ENCODE results near the gene KDM2A. TPM values are rescaled to one million over a fixed set of nuclear protein-coding genes. Genes with fewer than 3 reads are reported as not detected.
A peak's percentile ranks its signal among the peaks of the same experiment; 100 is the strongest.

The KDM2A gene
- total RNA-seq, 3 donors from 2014 or later (not counting 1 experiment from before 2014, with no cell fraction given): 268 to 312 (median 283) TPM

DNA sequence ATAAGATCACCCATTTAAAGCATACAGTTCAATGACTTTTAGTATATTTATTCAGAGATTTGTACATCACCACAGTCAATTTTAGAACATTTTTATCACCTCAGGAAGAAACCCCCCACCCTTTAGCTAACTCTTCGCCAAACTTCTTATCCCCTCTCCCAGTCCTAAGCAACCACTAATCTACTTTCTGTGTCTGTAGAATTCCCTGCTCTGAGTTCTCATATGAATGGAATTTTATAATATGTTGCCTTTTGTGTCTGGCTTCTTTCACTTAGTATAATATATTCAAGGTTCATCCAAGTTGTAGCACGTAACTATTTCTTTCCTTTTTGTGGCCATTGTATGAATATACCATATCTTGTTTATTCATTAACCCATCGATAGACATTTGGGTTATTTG is 173.6 kb downstream of the KDM2A start:
- H3K4me1 ChIP-seq (ENCODE audit: control insufficient read depth, insufficient read depth, low read length): peaks cover 37% of the 10 kb centered on the region
- H3K4me3 ChIP-seq (ENCODE audit: low read length): no peak overlapping the region
- ATAC-seq (no peak), DNase-seq (no peak)
- peaks cover 37 to 40% of the 10 kb centered on the region in 2 donors for H3K4me1 Mint-ChIP-seq
- H3K4me3 Mint-ChIP-seq: peak overlapping the region; percentile 80
- no peaks in the 10 kb centered on the region for H3K27me3 ChIP-seq (ENCODE audit: control insufficient read depth, insufficient read depth, low read length)
- H3K27ac ChIP-seq (ENCODE audit: low read length): peak overlapping the region; percentile 14
- H3K9me3 ChIP-seq (ENCODE audit: control insufficient read depth, insufficient read depth, low read length): peaks cover 4% of the 10 kb centered on the region
- H3K27me3 Mint-ChIP-seq (ENCODE audit: low read depth in 2 of 2): no peaks in the 10 kb centered on the region
- peaks cover 2 to 3% of the 10 kb centered on the region in 2 donors for H3K9me3 Mint-ChIP-seq
- WGBS (ENCODE audit: insufficient coverage): 100% methylated on average over 1 of the region's 3 CpGs
- TF ChIP-seq, protein P1, sequence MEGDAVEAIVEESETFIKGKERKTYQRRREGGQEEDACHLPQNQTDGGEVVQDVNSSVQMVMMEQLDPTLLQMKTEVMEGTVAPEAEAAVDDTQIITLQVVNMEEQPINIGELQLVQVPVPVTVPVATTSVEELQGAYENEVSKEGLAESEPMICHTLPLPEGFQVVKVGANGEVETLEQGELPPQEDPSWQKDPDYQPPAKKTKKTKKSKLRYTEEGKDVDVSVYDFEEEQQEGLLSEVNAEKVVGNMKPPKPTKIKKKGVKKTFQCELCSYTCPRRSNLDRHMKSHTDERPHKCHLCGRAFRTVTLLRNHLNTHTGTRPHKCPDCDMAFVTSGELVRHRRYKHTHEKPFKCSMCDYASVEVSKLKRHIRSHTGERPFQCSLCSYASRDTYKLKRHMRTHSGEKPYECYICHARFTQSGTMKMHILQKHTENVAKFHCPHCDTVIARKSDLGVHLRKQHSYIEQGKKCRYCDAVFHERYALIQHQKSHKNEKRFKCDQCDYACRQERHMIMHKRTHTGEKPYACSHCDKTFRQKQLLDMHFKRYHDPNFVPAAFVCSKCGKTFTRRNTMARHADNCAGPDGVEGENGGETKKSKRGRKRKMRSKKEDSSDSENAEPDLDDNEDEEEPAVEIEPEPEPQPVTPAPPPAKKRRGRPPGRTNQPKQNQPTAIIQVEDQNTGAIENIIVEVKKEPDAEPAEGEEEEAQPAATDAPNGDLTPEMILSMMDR (IDR thresholded peaks at IDR 0.05): no peak
- H3K36me3 ChIP-seq (ENCODE audit: control insufficient read depth, insufficient read depth, low read length): peaks cover 50% of the 10 kb centered on the region
- intact Hi-C loops (cut with micrococcal nuclease): no loop called here
- H3K36me3 Mint-ChIP-seq: peaks cover 17% of the 10 kb centered on the region
- H3K27ac Mint-ChIP-seq: peak overlapping the region; percentile 80 to 83

DNA sequence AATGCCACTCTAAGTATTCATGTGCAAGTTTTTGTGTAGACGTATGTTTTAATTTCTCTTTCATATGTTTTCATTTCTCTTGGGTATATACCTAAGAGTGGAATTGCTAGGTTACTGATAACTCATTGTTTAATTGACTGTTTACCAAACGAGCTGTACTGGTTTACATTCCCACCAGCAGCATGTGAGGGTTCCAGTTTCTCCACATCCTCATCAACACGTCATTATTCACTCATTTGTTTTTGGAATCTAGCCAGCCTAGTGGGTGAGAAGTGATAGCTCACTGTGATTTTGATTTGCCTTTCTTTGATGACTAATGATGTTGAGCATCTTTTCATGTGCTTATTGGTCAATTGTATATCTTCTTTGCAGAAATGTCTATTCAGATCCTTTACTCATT is 174.0 kb downstream of the KDM2A start:
- WGBS (ENCODE audit: insufficient coverage): 86% methylated on average over 1 of the region's 3 CpGs
- Mint-ChIP-seq H3K27me3 (ENCODE audit: low read depth in 2 of 2) (no peaks in the 10 kb centered on the region), H3K27ac (peak overlapping the region; percentile 80 to 83), H3K9me3 (peaks cover 2 to 3% of the 10 kb centered on the region in 2 donors), H3K36me3 (peaks cover 17% of the 10 kb centered on the region), H3K4me3 (peak overlapping the region; percentile 80), H3K4me1 (peaks cover 33 to 37% of the 10 kb centered on the region in 2 donors)
- peaks cover 33% of the 10 kb centered on the region for H3K4me1 ChIP-seq (ENCODE audit: control insufficient read depth, insufficient read depth, low read length)
- H3K36me3 ChIP-seq (ENCODE audit: control insufficient read depth, insufficient read depth, low read length): peaks cover 50% of the 10 kb centered on the region
- DNase-seq (peak in 1 of 2 donors; percentile 76), ATAC-seq (no peak)
- TF ChIP-seq, protein P1 (IDR thresholded peaks at IDR 0.05): no peak
- peaks cover 4% of the 10 kb centered on the region for H3K9me3 ChIP-seq (ENCODE audit: control insufficient read depth, insufficient read depth, low read length)
- peak overlapping the region; percentile 14 for H3K27ac ChIP-seq (ENCODE audit: low read length)
- no peak overlapping the region for H3K4me3 ChIP-seq (ENCODE audit: low read length)
- no peaks in the 10 kb centered on the region for H3K27me3 ChIP-seq (ENCODE audit: control insufficient read depth, insufficient read depth, low read length)
- intact Hi-C loops (cut with micrococcal nuclease): no loop called here

DNA sequence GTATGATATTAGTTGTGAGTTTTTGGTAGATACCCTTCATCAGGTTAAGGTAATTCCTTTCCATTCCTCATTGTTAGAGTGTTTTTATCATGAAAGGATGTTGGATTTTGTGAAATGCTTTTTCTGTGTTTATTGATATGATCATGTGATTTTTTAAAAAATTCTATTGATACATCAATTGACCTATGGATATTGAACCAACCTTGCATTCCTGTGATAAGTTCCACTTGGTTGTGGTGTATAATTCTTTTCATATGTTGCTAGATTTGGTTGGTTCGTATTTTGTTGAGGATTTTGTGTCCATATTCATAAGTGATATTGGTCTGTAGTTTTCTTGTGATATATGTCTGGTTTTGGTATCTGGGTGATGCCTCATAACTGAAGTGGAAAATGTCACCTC is 176.8 kb downstream of the KDM2A start:
- ATAC-seq: no peak
- H3K27ac Mint-ChIP-seq: peak overlapping the region in 1 of 2 donors; percentile 46
- 100% methylated on average over 1 of the region's 1 CpG for WGBS (ENCODE audit: insufficient coverage)
- peaks cover 17% of the 10 kb centered on the region for H3K36me3 Mint-ChIP-seq
- TF ChIP-seq, protein P1 (IDR thresholded peaks at IDR 0.05): no peak
- H3K27me3 Mint-ChIP-seq (ENCODE audit: low read depth in 2 of 2): no peaks in the 10 kb centered on the region
- peak in 1 of 2 donors; percentile 35 for DNase-seq
- H3K4me3 Mint-ChIP-seq: no peak overlapping the region
- intact Hi-C loops (cut with micrococcal nuclease): no loop called here
- Histone ChIP-seq H3K4me3 (ENCODE audit: low read length) (no peak overlapping the region), H3K36me3 (ENCODE audit: control insufficient read depth, insufficient read depth, low read length) (peaks cover 72% of the 10 kb centered on the region), H3K4me1 (ENCODE audit: control insufficient read depth, insufficient read depth, low read length) (peaks cover 14% of the 10 kb centered on the region), H3K9me3 (ENCODE audit: control insufficient read depth, insufficient read depth, low read length) (peaks cover 4% of the 10 kb centered on the region), H3K27ac (ENCODE audit: low read length) (no peak overlapping the region), H3K27me3 (ENCODE audit: control insufficient read depth, insufficient read depth, low read length) (no peaks in the 10 kb centered on the region)
- H3K9me3 Mint-ChIP-seq: peaks cover 2 to 3% of the 10 kb centered on the region in 2 donors
- H3K4me1 Mint-ChIP-seq: peaks cover 20 to 30% of the 10 kb centered on the region in 2 donors

DNA sequence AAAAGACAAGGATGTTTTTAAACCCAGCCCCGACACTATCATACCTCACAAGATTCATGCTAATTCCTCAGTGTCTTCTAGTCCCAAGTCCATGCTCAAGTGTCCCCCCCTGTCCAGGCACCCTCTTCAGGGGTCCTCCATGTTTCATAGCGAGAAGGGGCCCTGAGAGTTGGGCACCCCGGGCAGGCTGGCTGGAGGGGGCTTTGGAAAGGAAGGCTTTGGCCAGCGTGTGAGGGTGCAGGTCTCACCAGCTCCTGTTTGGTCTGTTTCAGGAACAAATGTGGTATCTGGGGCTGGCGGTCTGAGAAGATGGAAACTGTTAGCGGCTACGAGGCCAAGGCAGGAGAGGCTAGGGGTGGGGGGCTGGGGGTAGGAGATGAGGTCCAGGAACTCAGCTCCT is 179.7 kb downstream of the KDM2A start:
- Histone ChIP-seq H3K4me3 (ENCODE audit: low read length) (no peak overlapping the region), H3K4me1 (ENCODE audit: control insufficient read depth, insufficient read depth, low read length) (peaks cover 12% of the 10 kb centered on the region), H3K27me3 (ENCODE audit: control insufficient read depth, insufficient read depth, low read length) (no peaks in the 10 kb centered on the region), H3K27ac (ENCODE audit: low read length) (no peak overlapping the region), H3K36me3 (ENCODE audit: control insufficient read depth, insufficient read depth, low read length) (peaks cover 55% of the 10 kb centered on the region), H3K9me3 (ENCODE audit: control insufficient read depth, insufficient read depth, low read length) (peaks cover 4% of the 10 kb centered on the region)
- DNase-seq (no peak), ATAC-seq (no peak)
- H3K9me3 Mint-ChIP-seq: peaks cover 2 to 3% of the 10 kb centered on the region in 2 donors
- H3K4me3 Mint-ChIP-seq: no peak overlapping the region
- no peak overlapping the region for H3K27ac Mint-ChIP-seq
- no peaks in the 10 kb centered on the region for H3K27me3 Mint-ChIP-seq (ENCODE audit: low read depth in 2 of 2)
- 97% methylated on average over 7 of the region's 7 CpGs for WGBS (ENCODE audit: insufficient coverage)
- TF ChIP-seq, protein P1 (IDR thresholded peaks at IDR 0.05): no peak
- intact Hi-C loops (cut with micrococcal nuclease): no loop called here
- H3K36me3 Mint-ChIP-seq: peaks cover 17% of the 10 kb centered on the region
- H3K4me1 Mint-ChIP-seq: peaks cover 16 to 18% of the 10 kb centered on the region in 2 donors

All from natural killer cell (primary cell).